Measurements from ENCODE around the gene DIS3L2. TPM values are rescaled to one million over a fixed set of nuclear protein-coding genes. Genes with fewer than 3 reads are reported as not detected.

The DIS3L2 gene
- total RNA-seq, 1 donor from 2014 or later = 46.5 TPM

GRCh38 chr2:232263295-232263694 lies 301.8 kb downstream of the DIS3L2 start:
- no peak for ATAC-seq
- intact Hi-C loops (cut with DNase I) = no loop called here
- DNase-seq (ENCODE audit: low spot score) = no peak

- ATAC-seq (no peak), DNase-seq (ENCODE audit: low spot score) (no peak)
- intact Hi-C loops (cut with DNase I) = no loop called here
These were observed 302.6 kb downstream of the DIS3L2 start for GRCh38 chr2:232264081-232264480.

GRCh38 chr2:232265329-232265728 lies 303.8 kb downstream of the DIS3L2 start:
- DNase-seq (ENCODE audit: low spot score) = no peak
- intact Hi-C loops (cut with DNase I) = no loop called here
- ATAC-seq = no peak

GRCh38 chr2:232268636-232269165 lies 307.2 kb downstream of the DIS3L2 start:
- no peak for ATAC-seq
- intact Hi-C loops (cut with DNase I) = no loop called here
- no peak for DNase-seq (ENCODE audit: low spot score)

- intact Hi-C loops (cut with DNase I) = no loop called here
- no peak for ATAC-seq
- DNase-seq (ENCODE audit: low spot score) = no peak
These were observed 308.4 kb downstream of the DIS3L2 start for GRCh38 chr2:232269867-232270266.

GRCh38 chr2:232273903-232274643 lies 312.6 kb downstream of the DIS3L2 start:
- DNase-seq (ENCODE audit: low spot score) = no peak
- ATAC-seq = no peak
- intact Hi-C loops (cut with DNase I) = no loop called here

GRCh38 chr2:232275670-232276069 lies 314.2 kb downstream of the DIS3L2 start:
- DNase-seq (ENCODE audit: low spot score) (no peak), ATAC-seq (no peak)
- intact Hi-C loops (cut with DNase I) = no loop called here

- ATAC-seq (no peak), DNase-seq (ENCODE audit: low spot score) (no peak)
- intact Hi-C loops (cut with DNase I) = no loop called here
These were observed 314.7 kb downstream of the DIS3L2 start for GRCh38 chr2:232276084-232276732.

- no peak for ATAC-seq
- intact Hi-C loops (cut with DNase I) = no loop called here
- no peak for DNase-seq (ENCODE audit: low spot score)
These were observed 315.3 kb downstream of the DIS3L2 start for GRCh38 chr2:232276733-232277313.

GRCh38 chr2:232278534-232278933 lies 317.0 kb downstream of the DIS3L2 start:
- intact Hi-C loops (cut with DNase I) = no loop called here
- no peak for ATAC-seq
- DNase-seq (ENCODE audit: low spot score) = no peak

GRCh38 chr2:232280341-232280740 lies 318.8 kb downstream of the DIS3L2 start:
- ATAC-seq (no peak), DNase-seq (ENCODE audit: low spot score) (no peak)
- intact Hi-C loops (cut with DNase I) = no loop called here

GRCh38 chr2:232281858-232282507 lies 320.5 kb downstream of the DIS3L2 start:
- ATAC-seq (no peak), DNase-seq (ENCODE audit: low spot score) (no peak)
- intact Hi-C loops (cut with DNase I) = no loop called here

- intact Hi-C loops (cut with DNase I) = no loop called here
- DNase-seq (ENCODE audit: low spot score) (no peak), ATAC-seq (no peak)
These were observed 321.1 kb downstream of the DIS3L2 start for GRCh38 chr2:232282508-232283055.

- intact Hi-C loops (cut with DNase I) = no loop called here
- no peak for ATAC-seq
These were observed 324.7 kb downstream of the DIS3L2 start for GRCh38 chr2:232286001-232286868.

GRCh38 chr2:232287316-232287715 lies 325.8 kb downstream of the DIS3L2 start:
- intact Hi-C loops (cut with DNase I) = no loop called here
- ATAC-seq = no peak
- DNase-seq (ENCODE audit: low spot score) = no peak

More at GRCh38 chr2:232286001-232286868, 324.7 kb downstream of the DIS3L2 start:
- DNase-seq (ENCODE audit: low spot score) = no peak

- ATAC-seq = no peak
- DNase-seq (ENCODE audit: low spot score) = no peak
- intact Hi-C loops (cut with DNase I) = no loop called here
These were observed 327.0 kb downstream of the DIS3L2 start for GRCh38 chr2:232288489-232289030.

GRCh38 chr2:232290668-232291067 lies 329.2 kb downstream of the DIS3L2 start:
- ATAC-seq (no peak), DNase-seq (ENCODE audit: low spot score) (no peak)
- intact Hi-C loops (cut with DNase I) = no loop called here

- DNase-seq (ENCODE audit: low spot score) (no peak), ATAC-seq (peak; percentile 63)
- intact Hi-C loops (cut with DNase I) = no loop called here
These were observed 329.8 kb downstream of the DIS3L2 start for GRCh38 chr2:232291343-232291742.
